GM04503 (cell line): ENCODE data around the gene SDK2.

Experiments used
- DNase-seq: peaks from one replicate; pipeline ENCODE4 v3.0.0-alpha.2; 2012; ENCODE audit warnings: low read depth

Gene SDK2

GRCh38 chr17:73632513-73632912 lies 11.7 kb downstream of the SDK2 start:
- no peak for DNase-seq

GRCh38 chr17:73630965-73631595 lies 13.2 kb downstream of the SDK2 start:
- no peak for DNase-seq

- no peak for DNase-seq
Measured at GRCh38 chr17:73630531-73630930, 13.7 kb downstream of the SDK2 start.

GRCh38 chr17:73628642-73629552 lies 15.3 kb downstream of the SDK2 start:
- no peak for DNase-seq

GRCh38 chr17:73625991-73626673 lies 18.1 kb downstream of the SDK2 start:
- no peak for DNase-seq

GRCh38 chr17:73625006-73625405 lies 19.2 kb downstream of the SDK2 start:
- DNase-seq: no peak

- DNase-seq: no peak
Measured at GRCh38 chr17:73624496-73624988, 19.7 kb downstream of the SDK2 start.

GRCh38 chr17:73623818-73624217 lies 20.4 kb downstream of the SDK2 start:
- no peak for DNase-seq

- no peak for DNase-seq
Measured at GRCh38 chr17:73623247-73623646, 21.0 kb downstream of the SDK2 start.

- no peak for DNase-seq
Measured at GRCh38 chr17:73622381-73622780, 21.9 kb downstream of the SDK2 start.

GRCh38 chr17:73621685-73622084 lies 22.6 kb downstream of the SDK2 start:
- no peak for DNase-seq

GRCh38 chr17:73620414-73620813 lies 23.8 kb downstream of the SDK2 start:
- DNase-seq: no peak

- DNase-seq: no peak
Measured at GRCh38 chr17:73617501-73617900, 26.7 kb downstream of the SDK2 start.

- no peak for DNase-seq
Measured at GRCh38 chr17:73616873-73617404, 27.3 kb downstream of the SDK2 start.

GRCh38 chr17:73616120-73616872 lies 27.9 kb downstream of the SDK2 start:
- DNase-seq: no peak

GRCh38 chr17:73614256-73614655 lies 30.0 kb downstream of the SDK2 start:
- DNase-seq: no peak

- DNase-seq: no peak
Measured at GRCh38 chr17:73613271-73614233, 30.7 kb downstream of the SDK2 start.

- DNase-seq: no peak
Measured at GRCh38 chr17:73612031-73612472, 32.2 kb downstream of the SDK2 start.

- DNase-seq: no peak
Measured at GRCh38 chr17:73611630-73612029, 32.6 kb downstream of the SDK2 start.

GRCh38 chr17:73610331-73610911 lies 33.8 kb downstream of the SDK2 start:
- no peak for DNase-seq
